Panc1 (cell line): ENCODE data around the gene DOK7.

Experiments
- CTCF ChIP-seq: fragments of 450-650 bp; IDR thresholded peaks from 2 replicates; pipeline ENCODE4 v1.5.1; 2017; ENCODE audit warnings: mild to moderate bottlenecking
- POLR2AphosphoS5 ChIP-seq: IDR thresholded peaks from 2 replicates; pipeline ENCODE4 v1.6.1; 2012; ENCODE audit warnings: mild to moderate bottlenecking, low read depth, low read length, moderate library complexity
- SIN3A ChIP-seq: IDR thresholded peaks from 2 replicates; pipeline ENCODE4 v1.6.1; 2012; ENCODE audit warnings: low read depth, mild to moderate bottlenecking, low read length, moderate library complexity, borderline replicate concordance; ENCODE audit not compliant: insufficient read depth
- TCF7L2 ChIP-seq: IDR thresholded peaks from 2 replicates; pipeline ENCODE4 v1.6.1; 2011; ENCODE audit warnings: mild to moderate bottlenecking, low read depth, low read length, inconsistent platforms
- TF ChIP-seq, protein P1 (sequence below), 2 experiments: IDR thresholded peaks; 2 replicates each; pipeline ENCODE4 v1.6.1; 2011 to 2012; ENCODE audit warnings: low read depth in 2 of 2, control low read depth in 1 of 2, low read length in 1 of 2, mild to moderate bottlenecking in 1 of 2, moderate library complexity in 1 of 2; ENCODE audit not compliant: insufficient read depth in 1 of 2

GRCh38 chr4:3464911-3465697 is 2.0 kb downstream of the DOK7 start:
- no peak for TF ChIP-seq CTCF
- no peak for TF ChIP-seq POLR2AphosphoS5
- TF ChIP-seq TCF7L2, result no peak
- TF ChIP-seq, protein P1, sequence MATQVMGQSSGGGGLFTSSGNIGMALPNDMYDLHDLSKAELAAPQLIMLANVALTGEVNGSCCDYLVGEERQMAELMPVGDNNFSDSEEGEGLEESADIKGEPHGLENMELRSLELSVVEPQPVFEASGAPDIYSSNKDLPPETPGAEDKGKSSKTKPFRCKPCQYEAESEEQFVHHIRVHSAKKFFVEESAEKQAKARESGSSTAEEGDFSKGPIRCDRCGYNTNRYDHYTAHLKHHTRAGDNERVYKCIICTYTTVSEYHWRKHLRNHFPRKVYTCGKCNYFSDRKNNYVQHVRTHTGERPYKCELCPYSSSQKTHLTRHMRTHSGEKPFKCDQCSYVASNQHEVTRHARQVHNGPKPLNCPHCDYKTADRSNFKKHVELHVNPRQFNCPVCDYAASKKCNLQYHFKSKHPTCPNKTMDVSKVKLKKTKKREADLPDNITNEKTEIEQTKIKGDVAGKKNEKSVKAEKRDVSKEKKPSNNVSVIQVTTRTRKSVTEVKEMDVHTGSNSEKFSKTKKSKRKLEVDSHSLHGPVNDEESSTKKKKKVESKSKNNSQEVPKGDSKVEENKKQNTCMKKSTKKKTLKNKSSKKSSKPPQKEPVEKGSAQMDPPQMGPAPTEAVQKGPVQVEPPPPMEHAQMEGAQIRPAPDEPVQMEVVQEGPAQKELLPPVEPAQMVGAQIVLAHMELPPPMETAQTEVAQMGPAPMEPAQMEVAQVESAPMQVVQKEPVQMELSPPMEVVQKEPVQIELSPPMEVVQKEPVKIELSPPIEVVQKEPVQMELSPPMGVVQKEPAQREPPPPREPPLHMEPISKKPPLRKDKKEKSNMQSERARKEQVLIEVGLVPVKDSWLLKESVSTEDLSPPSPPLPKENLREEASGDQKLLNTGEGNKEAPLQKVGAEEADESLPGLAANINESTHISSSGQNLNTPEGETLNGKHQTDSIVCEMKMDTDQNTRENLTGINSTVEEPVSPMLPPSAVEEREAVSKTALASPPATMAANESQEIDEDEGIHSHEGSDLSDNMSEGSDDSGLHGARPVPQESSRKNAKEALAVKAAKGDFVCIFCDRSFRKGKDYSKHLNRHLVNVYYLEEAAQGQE (IDR thresholded peaks at IDR 0.05; ENCODE audit: insufficient read depth in 1 of 2, low read depth in 2 of 2, low read length in 1 of 2), result no peak
- TF ChIP-seq SIN3A, result no peak
